Measurements from ENCODE around the gene AGBL1.

Gene AGBL1

DNA sequence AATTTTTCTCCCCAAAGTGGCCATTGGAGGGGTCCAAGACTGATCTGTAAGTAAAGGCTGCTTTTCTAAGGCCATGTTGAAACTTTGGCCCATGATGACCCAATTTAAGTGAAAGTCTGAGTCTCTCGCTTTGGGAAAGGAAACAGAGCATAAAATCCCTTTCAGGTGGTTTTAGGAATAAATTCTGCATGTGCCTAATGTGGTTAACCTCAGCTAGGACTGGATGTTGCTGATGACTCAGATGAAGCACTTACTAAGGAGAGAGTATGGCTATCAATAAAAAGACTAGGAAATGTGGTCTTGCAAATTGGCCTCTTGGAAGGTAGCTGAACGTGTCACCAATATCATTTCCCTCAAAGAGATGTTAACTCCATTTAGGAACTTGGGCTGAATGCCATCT lies 458.5 kb downstream of the AGBL1 start:
- DNase-seq: no peak

- DNase-seq: peak; percentile 6
Measured at GRCh38 chr15:86540840-86541467, 461.3 kb downstream of the AGBL1 start.

GRCh38 chr15:86541540-86541939 lies 461.9 kb downstream of the AGBL1 start:
- DNase-seq: peak; percentile 4

GRCh38 chr15:86550075-86550474 lies 470.4 kb downstream of the AGBL1 start:
- DNase-seq: no peak

DNA sequence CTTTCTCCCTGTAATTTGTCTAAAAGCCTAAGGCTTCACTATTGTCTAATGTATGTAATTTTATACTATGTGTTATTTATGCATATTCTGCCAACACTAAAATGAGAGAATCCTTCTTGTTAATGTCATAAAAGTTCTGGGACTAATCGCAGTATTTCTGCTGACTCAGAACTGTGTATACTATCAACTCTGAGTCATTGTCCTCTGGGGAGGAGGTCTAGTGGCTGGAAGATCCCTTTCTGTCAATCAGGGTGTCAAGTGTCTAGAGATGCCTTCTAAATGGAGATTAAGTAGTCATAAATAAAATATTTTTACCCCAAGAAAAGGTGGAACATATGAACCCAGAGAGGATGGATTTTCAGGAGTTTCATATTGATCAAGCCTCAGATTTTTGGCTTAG lies 473.4 kb downstream of the AGBL1 start:
- no peak for DNase-seq

- DNase-seq: no peak
Measured at GRCh38 chr15:86555098-86555497, 475.4 kb downstream of the AGBL1 start.

DNA sequence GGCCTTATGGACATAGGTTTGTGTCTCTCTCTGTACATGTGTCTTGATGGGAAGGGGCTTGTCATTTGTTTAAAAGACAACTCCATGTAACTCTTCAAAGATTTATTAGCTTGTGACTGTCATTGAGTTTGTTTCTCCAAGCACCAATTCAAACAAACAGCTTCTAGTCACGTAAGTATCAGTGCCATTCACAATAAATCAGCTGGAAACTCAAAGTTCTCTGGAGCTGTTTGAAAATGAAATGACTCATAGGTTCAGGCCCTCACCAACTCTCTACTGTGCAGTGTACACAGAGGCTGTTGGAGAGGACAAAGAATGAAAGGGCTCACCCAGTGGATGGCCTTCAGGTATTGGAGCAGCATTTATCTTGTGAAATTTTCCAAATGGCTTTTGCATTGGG lies 476.3 kb downstream of the AGBL1 start:
- no peak for DNase-seq

DNA sequence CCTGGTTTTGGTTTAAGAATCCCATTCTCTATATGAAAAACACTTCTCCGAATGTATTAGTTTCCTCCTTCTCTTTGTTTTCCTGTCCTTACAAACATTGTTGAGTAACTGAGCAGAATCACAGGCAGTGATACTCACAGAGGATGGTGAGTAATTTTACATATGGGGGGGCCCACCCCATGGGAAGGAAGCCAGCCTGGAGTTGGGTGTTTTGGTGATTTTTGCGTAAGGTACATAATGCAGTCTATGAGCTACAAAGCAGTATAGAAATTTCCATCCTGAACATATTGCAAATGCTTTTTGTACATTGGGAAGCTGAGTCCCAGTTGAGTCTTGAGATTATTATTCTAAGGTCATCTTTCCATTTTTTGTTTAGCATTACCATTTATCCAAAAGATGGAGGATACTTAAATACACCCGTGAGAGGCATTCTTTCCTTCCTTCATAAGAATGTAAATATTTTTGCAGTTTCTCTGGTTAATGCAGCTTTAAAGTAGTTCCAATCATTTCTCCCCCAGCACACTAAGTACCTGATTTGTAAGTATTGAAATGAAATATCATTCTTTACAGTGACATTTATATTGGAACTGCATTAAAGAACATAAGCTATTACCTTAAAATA lies 476.8 kb downstream of the AGBL1 start:
- no peak for DNase-seq

DNA sequence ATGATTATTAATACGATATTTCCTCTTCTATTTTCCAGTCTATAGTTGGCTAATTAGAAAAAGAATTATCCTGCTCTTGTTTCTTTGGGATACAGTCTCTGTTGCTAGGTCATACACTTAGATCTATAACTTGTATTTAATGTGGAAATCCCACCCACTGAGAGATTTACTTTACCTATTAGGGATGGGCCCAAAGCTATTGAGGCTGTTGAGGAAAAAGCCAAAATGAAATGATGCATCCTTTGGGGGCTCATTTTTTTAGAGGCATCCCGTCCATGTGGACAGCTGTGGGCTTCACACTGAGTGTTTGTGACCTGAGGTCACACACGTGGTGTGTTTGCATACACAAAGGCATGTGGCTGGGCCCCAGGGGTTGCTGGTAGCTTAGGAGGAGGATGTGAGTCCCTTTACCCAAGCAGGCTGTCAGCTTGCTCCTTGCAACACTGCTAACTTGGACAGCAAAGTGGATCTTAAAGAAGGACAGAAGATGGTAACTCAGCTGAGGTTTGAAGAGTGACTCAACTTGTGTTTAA lies 477.4 kb downstream of the AGBL1 start:
- DNase-seq: no peak

GRCh38 chr15:86558252-86558651 lies 478.6 kb downstream of the AGBL1 start:
- peak; percentile 2 for DNase-seq

GRCh38 chr15:86558686-86559085 lies 479.0 kb downstream of the AGBL1 start:
- DNase-seq: no peak

DNA sequence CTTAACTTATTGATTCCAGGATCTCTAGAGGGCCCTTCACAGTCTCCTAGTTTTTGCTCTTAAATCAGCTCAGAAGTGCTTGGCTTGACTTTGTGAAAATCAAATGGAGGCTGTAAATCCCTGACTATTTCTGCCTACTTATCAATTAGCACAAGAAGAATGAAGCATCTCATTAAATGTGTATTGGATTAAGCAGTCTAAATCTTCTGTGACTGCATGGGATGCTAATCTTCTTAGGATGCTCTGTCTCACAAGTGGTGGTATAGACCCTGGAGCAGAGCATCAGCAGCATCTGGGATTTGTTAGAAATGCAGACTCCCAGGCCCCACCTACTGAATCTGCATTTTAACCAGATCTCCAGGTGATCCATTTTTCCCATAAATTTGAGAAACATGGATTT lies 488.7 kb downstream of the AGBL1 start:
- no peak for DNase-seq

DNA sequence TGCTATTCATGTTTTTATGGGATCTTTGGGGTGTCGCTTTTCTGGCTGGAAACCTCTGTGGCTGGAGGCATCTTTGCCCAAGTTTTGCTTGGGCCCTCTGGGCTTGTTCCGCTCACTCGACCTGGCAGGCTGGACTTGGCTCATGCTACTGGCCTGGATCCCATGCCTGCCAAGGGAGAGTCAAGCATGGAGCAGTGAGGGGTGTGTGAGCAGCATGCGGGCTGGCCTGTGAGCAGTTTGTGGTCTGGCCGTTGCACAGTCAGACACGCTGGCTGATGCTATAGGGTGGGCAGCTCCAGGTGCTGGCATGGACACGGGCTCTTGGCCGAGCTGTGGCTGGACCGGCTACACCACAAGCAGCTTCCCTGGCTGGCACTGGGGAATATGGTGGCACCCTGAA lies 491.1 kb downstream of the AGBL1 start:
- DNase-seq: no peak

DNA sequence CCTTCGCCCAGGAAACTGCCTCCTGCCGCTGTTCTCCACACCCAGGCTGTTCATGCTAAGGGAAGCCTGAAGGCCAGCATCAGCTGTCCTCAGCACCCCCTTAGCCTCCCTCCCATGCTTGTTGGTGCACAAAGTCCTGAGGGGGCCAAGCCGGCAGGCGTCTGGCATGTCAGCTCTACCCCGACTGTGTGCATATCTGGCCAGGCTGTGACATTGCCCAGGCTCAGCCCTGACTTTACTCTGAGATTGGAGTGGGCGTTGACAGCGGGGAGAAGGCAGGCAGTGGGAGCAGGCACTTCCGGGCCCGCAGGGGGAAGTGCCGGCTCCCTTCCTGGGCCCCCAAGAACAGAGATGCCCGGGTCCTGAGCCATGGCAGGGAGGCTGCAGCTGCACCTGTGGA lies 492.2 kb downstream of the AGBL1 start:
- no peak for DNase-seq

- no peak for DNase-seq
Measured at GRCh38 chr15:86572368-86572841, 492.7 kb downstream of the AGBL1 start.

- DNase-seq: no peak
Measured at GRCh38 chr15:86573476-86573875, 493.8 kb downstream of the AGBL1 start.

- DNase-seq: peak; percentile 66
Measured at GRCh38 chr15:86588413-86588812, 508.7 kb downstream of the AGBL1 start.

DNA sequence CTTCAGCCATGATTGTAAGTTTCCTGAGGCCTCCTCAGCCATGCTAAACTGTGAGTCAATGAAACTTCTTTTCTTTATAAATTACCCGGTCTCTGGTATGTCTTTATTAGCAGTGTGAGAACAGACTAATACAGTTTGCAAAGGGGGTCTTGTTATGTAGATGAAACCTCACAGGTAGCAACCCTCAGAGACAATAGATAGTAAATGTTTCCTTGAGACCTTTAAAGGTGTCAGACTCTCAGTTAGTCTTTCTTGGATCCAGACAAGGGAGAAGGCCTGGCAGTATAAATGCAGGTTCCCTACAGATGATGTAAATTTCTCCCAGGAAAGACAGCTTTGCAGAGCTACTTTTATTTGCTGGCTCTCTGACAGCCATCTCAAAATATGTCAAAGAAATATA lies 510.8 kb downstream of the AGBL1 start:
- no peak for DNase-seq

DNA sequence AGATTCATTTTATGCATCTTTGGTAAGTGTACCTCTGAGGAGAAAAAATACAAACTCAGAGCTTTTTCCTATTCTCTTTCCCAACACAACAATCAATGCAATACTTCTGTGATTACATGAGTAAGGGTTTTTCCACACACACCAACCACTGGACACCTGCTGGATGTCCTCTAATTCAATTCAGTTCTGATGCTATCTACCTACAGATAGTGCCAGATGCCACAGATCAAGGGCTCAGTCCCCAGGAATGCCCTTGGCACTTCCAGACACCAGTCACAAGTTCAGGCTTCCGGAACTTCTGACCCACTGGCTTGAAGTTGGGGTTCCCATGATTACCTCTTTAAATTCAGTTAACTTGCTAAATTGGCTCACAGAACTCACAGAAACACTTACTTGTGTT lies 511.5 kb downstream of the AGBL1 start:
- no peak for DNase-seq

- DNase-seq: no peak
Measured at GRCh38 chr15:86591994-86592735, 512.5 kb downstream of the AGBL1 start.

DNA sequence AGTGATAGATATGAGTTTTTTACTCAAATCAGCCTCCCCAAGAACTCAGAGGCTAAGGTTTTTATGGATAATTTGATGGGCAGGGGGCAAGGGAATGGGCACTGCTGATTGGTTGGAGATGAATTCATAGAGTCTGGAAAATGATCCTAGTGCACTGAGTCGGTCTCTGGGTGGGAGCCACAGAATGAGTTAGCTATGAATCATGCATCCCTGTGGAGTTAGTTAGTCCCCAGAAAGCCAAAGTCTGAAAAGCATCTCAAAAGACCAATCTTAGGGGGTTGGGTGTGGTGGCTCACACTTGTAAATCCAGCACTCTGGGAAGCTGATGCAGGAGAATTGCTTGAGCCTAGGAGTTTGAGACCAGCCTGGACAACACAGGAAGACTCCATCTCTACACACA lies 516.1 kb downstream of the AGBL1 start:
- DNase-seq: no peak

GRCh38 chr15:86603466-86603865 lies 523.8 kb downstream of the AGBL1 start:
- no peak for DNase-seq

GRCh38 chr15:86608461-86609205 lies 529.0 kb downstream of the AGBL1 start:
- DNase-seq: no peak
